GM21786 (cell line): ENCODE results near the gene CLVS2.

ENCODE experiments used
- ATAC-seq: cut with Tn5 transposase; IDR thresholded peaks from one replicate; pipeline ENCODE4 v1.9.1; 2021; ENCODE audit not compliant: unreplicated experiment

Gene CLVS2

GRCh38 chr6:123022975-123023374, 26.9 kb downstream of the CLVS2 start:
- no peak for ATAC-seq

GRCh38 chr6:123024976-123025375, 28.9 kb downstream of the CLVS2 start:
- no peak for ATAC-seq

- ATAC-seq, result no peak
Observed at GRCh38 chr6:123027408-123027807, 31.4 kb downstream of the CLVS2 start.

GRCh38 chr6:123028263-123028662, 32.2 kb downstream of the CLVS2 start:
- no peak for ATAC-seq

- no peak for ATAC-seq
Observed at GRCh38 chr6:123030282-123030681, 34.2 kb downstream of the CLVS2 start.

- no peak for ATAC-seq
Observed at GRCh38 chr6:123036648-123037047, 40.6 kb downstream of the CLVS2 start.

GRCh38 chr6:123039431-123039830, 43.4 kb downstream of the CLVS2 start:
- ATAC-seq, result no peak

- ATAC-seq, result no peak
Observed at GRCh38 chr6:123042401-123042800, 46.4 kb downstream of the CLVS2 start.

- ATAC-seq, result no peak
Observed at GRCh38 chr6:123044341-123044860, 48.4 kb downstream of the CLVS2 start.

- ATAC-seq, result no peak
Observed at GRCh38 chr6:123053602-123054225, 57.7 kb downstream of the CLVS2 start.

GRCh38 chr6:123055256-123055655, 59.2 kb downstream of the CLVS2 start:
- no peak for ATAC-seq

- no peak for ATAC-seq
Observed at GRCh38 chr6:123062670-123063069, 66.6 kb downstream of the CLVS2 start.

GRCh38 chr6:123064038-123064437, 68.0 kb downstream of the CLVS2 start:
- ATAC-seq, result no peak

- no peak for ATAC-seq
Observed at GRCh38 chr6:123074616-123075015, 78.6 kb downstream of the CLVS2 start.

GRCh38 chr6:123085403-123085802, 89.4 kb downstream of the CLVS2 start:
- ATAC-seq, result no peak

GRCh38 chr6:123089226-123089625, 93.2 kb downstream of the CLVS2 start:
- ATAC-seq, result no peak

- no peak for ATAC-seq
Observed at GRCh38 chr6:123091091-123091895, 95.3 kb downstream of the CLVS2 start.

- no peak for ATAC-seq
Observed at GRCh38 chr6:123091896-123092271, 95.8 kb downstream of the CLVS2 start.

GRCh38 chr6:123094795-123095194, 98.8 kb downstream of the CLVS2 start:
- no peak for ATAC-seq

- no peak for ATAC-seq
Observed at GRCh38 chr6:123105561-123105960, 109.5 kb downstream of the CLVS2 start.

- no peak for ATAC-seq
Observed at GRCh38 chr6:123116370-123116769, 120.3 kb downstream of the CLVS2 start.

GRCh38 chr6:123117145-123117908, 121.3 kb downstream of the CLVS2 start:
- ATAC-seq, result no peak
